ENCODE results near the gene TSSK3.

TSSK3 gene

DNA sequence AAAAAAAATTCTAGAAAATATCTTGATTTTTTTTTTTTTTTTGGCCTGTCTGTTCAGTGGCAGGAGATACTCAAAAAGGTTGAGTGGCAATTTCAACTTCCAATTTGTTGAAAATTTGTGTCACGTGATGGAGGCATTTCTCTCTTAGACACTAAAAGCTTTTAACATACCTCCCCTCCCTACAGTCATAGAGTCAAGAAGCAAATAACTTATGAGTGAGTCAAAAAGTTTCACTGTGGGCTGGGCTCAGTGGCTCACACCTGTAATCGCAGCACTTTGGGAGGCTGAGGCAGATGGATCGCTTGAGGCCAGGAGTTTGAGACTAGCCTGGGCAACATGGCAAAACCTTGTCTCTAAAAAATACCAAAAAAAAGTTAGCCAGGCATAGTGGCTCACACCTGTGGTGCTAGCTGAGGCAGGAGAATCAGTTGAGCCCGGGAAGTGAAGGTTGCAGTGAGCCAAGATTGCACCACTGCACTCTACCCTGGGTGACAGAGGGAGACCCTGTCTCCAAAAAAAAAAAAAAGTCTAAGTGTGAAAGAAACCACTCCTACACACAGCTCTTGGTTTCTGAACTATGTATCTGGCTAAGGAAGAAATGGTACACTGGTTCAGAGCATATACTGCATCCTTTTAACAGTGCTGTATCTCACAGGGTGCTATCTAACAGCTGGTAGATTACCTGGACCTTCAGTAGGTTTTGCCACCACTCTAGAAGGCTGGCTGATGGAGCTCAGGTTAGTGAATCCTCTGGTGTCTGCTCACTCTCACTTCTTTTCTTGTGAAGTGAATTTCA lies 43.5 kb downstream of the TSSK3 start:
- no peak for DNase-seq

GRCh38 chr1:32406629-32407111 lies 44.3 kb downstream of the TSSK3 start:
- no peak for DNase-seq

- no peak for DNase-seq
Measured at GRCh38 chr1:32411261-32411660, 48.9 kb downstream of the TSSK3 start.

- peak; percentile 84 for DNase-seq
Measured at GRCh38 chr1:32413507-32414185, 51.3 kb downstream of the TSSK3 start.

Data from CD4-positive, alpha-beta T cell treated with Interleukin-10 for 1 hour (primary cell).